Cardiac muscle cell (in vitro differentiated cells and primary cell): ENCODE measurements around the gene ZNF471. TPM values are rescaled to one million over a fixed set of nuclear protein-coding genes. Genes with fewer than 3 reads are reported as not detected.

Source experiments
- DNase-seq, 2 donors: peaks; one replicate each; pipeline versions ENCODE4 v3.0.0 to v3.0.0-alpha.2; 2010 to 2017; ENCODE audit warnings: low read depth in 1 of 2, low spot score in 1 of 2
- H3K27ac ChIP-seq: fragments of 200-600 bp; sonication (generic); 2 replicates; pipeline ENCODE4 v1.5.1; 2016
- H3K27me3 ChIP-seq: fragments of 200-600 bp; sonication (generic); 2 replicates; pipeline ENCODE4 v1.6.0; 2016; ENCODE audit warnings: control low read depth
- H3K36me3 ChIP-seq: fragments of 200-600 bp; sonication (generic); 2 replicates; pipeline ENCODE4 v1.5.1; 2016; ENCODE audit warnings: control low read depth
- H3K4me1 ChIP-seq: fragments of 200-600 bp; sonication (generic); 2 replicates; pipeline ENCODE4 v1.8.1; 2017; ENCODE audit warnings: low read depth, mild to moderate bottlenecking, mixed run types
- H3K4me3 ChIP-seq: fragments of 200-600 bp; sonication (generic); 2 replicates; pipeline ENCODE4 v1.5.1; 2016; ENCODE audit warnings: mild to moderate bottlenecking
- H3K9me3 ChIP-seq: fragments of 200-600 bp; sonication (generic); 2 replicates; pipeline ENCODE4 v1.5.1; 2017; ENCODE audit warnings: low read depth, mild to moderate bottlenecking, control low read depth
- CTCF ChIP-seq: IDR thresholded peaks from 2 replicates; pipeline ENCODE4 v1.5.1; 2012; ENCODE audit warnings: low read depth, mild to moderate bottlenecking, low read length
- polyA plus RNA-seq: library from polyadenylated mRNA; unstranded; fragments of >200 nt; fragmentation: Nextera tagmentation; extraction: Ambion mirVana; gene quantifications from 2 replicates; pipeline ENCODE4 v1.2.1, GENCODE V29; 2016
- total RNA-seq: library from RNA; depleted of rRNA; stranded (reverse); fragments of >200 nt; gene quantifications from 2 replicates; pipeline ENCODE4 v1.2.3, GENCODE V29; 2016

ZNF471 gene
- total and polyA plus RNA-seq, 2 experiments from 2014 or later: 0.83 to 2.8 TPM

- Histone ChIP-seq H3K4me3 (peak overlapping the region; percentile 77), H3K27me3 (no peaks in the 10 kb centered on the region), H3K36me3 (no peaks in the 10 kb centered on the region), H3K4me1 (no peaks in the 10 kb centered on the region), H3K27ac (peak overlapping the region; percentile 91), H3K9me3 (no peaks in the 10 kb centered on the region)
- peak; percentile 86 to 93 for DNase-seq
- TF ChIP-seq CTCF: no peak
These were observed 30.7 kb downstream of the ZNF471 start for GRCh38 chr19:56538254-56538760.

GRCh38 chr19:56538761-56539263 is 31.2 kb downstream of the ZNF471 start, which contains the start of gene ZFP28:
Gene ZFP28 (plus strand): TSS chr19:56538948. CDS start chr19:56539019, 71 bp downstream.
- H3K9me3 ChIP-seq: no peaks in the 10 kb centered on the region
- H3K4me1 ChIP-seq: no peaks in the 10 kb centered on the region
- H3K4me3 ChIP-seq: peak within 1 kb of the TSS; percentile 77
- peak within 1 kb of the TSS; percentile 91 for H3K27ac ChIP-seq
- TF ChIP-seq CTCF: no peak
- no peaks in the 10 kb centered on the region for H3K36me3 ChIP-seq
- no peak for DNase-seq
- H3K27me3 ChIP-seq: no peaks in the 10 kb centered on the region

- no peak for TF ChIP-seq CTCF
- H3K4me1 ChIP-seq: no peaks in the 10 kb centered on the region
- no peaks in the 10 kb centered on the region for H3K9me3 ChIP-seq
- peaks cover 5% of the 10 kb centered on the region for H3K36me3 ChIP-seq
- H3K27ac ChIP-seq: no peak overlapping the region
- no peak for DNase-seq
- no peaks in the 10 kb centered on the region for H3K27me3 ChIP-seq
- no peak overlapping the region for H3K4me3 ChIP-seq
These were observed 36.1 kb downstream of the ZNF471 start for GRCh38 chr19:56543776-56544175.

DNA sequence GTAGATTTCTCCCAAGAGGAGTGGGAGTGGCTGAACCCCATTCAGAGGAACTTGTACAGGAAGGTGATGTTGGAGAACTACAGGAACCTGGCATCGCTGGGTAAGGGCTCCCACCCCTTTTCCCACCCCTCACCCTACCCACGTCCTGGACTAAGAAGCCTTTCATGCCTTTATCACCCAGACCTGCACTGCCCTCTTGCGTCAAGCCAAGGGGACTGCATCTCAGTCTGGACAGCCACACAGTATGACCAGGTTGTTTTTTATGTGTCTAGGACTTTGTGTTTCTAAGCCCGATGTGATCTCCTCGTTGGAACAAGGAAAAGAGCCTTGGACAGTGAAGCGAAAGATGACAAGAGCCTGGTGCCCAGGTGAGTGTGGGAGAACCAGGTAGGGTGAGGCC is 39.9 kb downstream of the ZNF471 start:
- H3K4me1 ChIP-seq: no peaks in the 10 kb centered on the region
- no peak overlapping the region for H3K27ac ChIP-seq
- no peaks in the 10 kb centered on the region for H3K27me3 ChIP-seq
- H3K9me3 ChIP-seq: no peaks in the 10 kb centered on the region
- no peak for DNase-seq
- no peak for TF ChIP-seq CTCF
- H3K36me3 ChIP-seq: peaks cover 5% of the 10 kb centered on the region
- H3K4me3 ChIP-seq: no peak overlapping the region

DNA sequence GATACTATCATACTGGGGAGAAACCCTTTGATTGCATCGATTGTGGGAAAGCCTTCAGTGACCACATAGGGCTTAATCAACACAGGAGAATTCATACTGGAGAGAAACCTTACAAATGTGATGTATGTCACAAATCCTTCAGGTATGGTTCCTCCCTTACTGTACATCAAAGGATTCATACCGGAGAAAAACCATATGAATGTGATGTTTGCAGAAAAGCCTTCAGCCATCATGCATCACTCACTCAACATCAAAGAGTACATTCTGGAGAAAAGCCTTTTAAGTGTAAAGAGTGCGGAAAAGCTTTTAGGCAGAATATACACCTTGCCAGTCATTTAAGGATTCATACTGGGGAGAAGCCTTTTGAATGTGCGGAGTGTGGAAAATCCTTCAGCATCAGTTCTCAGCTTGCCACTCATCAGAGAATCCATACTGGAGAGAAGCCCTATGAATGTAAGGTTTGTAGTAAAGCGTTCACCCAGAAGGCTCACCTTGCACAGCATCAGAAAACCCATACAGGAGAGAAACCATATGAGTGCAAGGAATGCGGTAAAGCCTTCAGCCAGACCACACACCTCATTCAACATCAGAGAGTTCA is 46.7 kb downstream of the ZNF471 start:
- no peak for DNase-seq
- no peak for TF ChIP-seq CTCF
- no peaks in the 10 kb centered on the region for H3K27me3 ChIP-seq
- no peak overlapping the region for H3K27ac ChIP-seq
- no peaks in the 10 kb centered on the region for H3K4me1 ChIP-seq
- peaks cover 4% of the 10 kb centered on the region for H3K9me3 ChIP-seq
- H3K4me3 ChIP-seq: no peak overlapping the region
- no peaks in the 10 kb centered on the region for H3K36me3 ChIP-seq
